ENCODE data around the gene UHMK1. TPM values are rescaled to one million over a fixed set of nuclear protein-coding genes. Genes with fewer than 3 reads are reported as not detected.
"Not testable (repeated sequence)": the region's sequence is repeated elsewhere in the genome, so short reads cannot be mapped to it uniquely, and the experiment has no call there.

Gene UHMK1
- 43.5 and 46.4 TPM in 2 replicates for total RNA-seq

GRCh38 chr1:162497723-162498495, at the start of gene UHMK1:
TSS of gene UHMK1 (plus strand) at chr1:162497818. CDS start at chr1:162498001, 183 bp downstream.
- DNase-seq (ENCODE audit: low read depth in 2 of 2): peak; percentile 69 to 94

GRCh38 chr1:162454361-162454760, 43.3 kb upstream of the UHMK1 start:
- not testable (repeated sequence) for DNase-seq (ENCODE audit: low read depth in 2 of 2)

- no peak for DNase-seq (ENCODE audit: low read depth in 2 of 2)
These were observed 41.3 kb upstream of the UHMK1 start for GRCh38 chr1:162456323-162456722.

GRCh38 chr1:162458236-162458635, 39.4 kb upstream of the UHMK1 start:
- DNase-seq (ENCODE audit: low read depth in 2 of 2): no peak

- DNase-seq (ENCODE audit: low read depth in 2 of 2): not testable (repeated sequence)
These were observed 35.2 kb upstream of the UHMK1 start for GRCh38 chr1:162462425-162462824.

- no peak for DNase-seq (ENCODE audit: low read depth in 2 of 2)
These were observed 34.6 kb upstream of the UHMK1 start for GRCh38 chr1:162463021-162463420.

GRCh38 chr1:162466797-162467196, 30.8 kb upstream of the UHMK1 start:
- DNase-seq (ENCODE audit: low read depth in 2 of 2): no peak

GRCh38 chr1:162470216-162470615, 27.4 kb upstream of the UHMK1 start:
- no peak for DNase-seq (ENCODE audit: low read depth in 2 of 2)

- DNase-seq (ENCODE audit: low read depth in 2 of 2): no peak
These were observed 26.2 kb upstream of the UHMK1 start for GRCh38 chr1:162471290-162471853.

- DNase-seq (ENCODE audit: low read depth in 2 of 2): no peak
These were observed 22.5 kb upstream of the UHMK1 start for GRCh38 chr1:162475089-162475488.

GRCh38 chr1:162475539-162476185, 22.0 kb upstream of the UHMK1 start:
- DNase-seq (ENCODE audit: low read depth in 2 of 2): no peak

GRCh38 chr1:162476620-162477019, 21.0 kb upstream of the UHMK1 start:
- DNase-seq (ENCODE audit: low read depth in 2 of 2): no peak

GRCh38 chr1:162485236-162485635, 12.4 kb upstream of the UHMK1 start:
- DNase-seq (ENCODE audit: low read depth in 2 of 2): no peak

GRCh38 chr1:162487241-162487640, 10.4 kb upstream of the UHMK1 start:
- DNase-seq (ENCODE audit: low read depth in 2 of 2): no peak

- no peak for DNase-seq (ENCODE audit: low read depth in 2 of 2)
These were observed 9.4 kb upstream of the UHMK1 start for GRCh38 chr1:162488219-162488618.

- DNase-seq (ENCODE audit: low read depth in 2 of 2): not testable (repeated sequence)
These were observed 1.9 kb upstream of the UHMK1 start for GRCh38 chr1:162495531-162496233.

- no peak for DNase-seq (ENCODE audit: low read depth in 2 of 2)
These were observed 405 bp upstream of the UHMK1 start for GRCh38 chr1:162497104-162497722.

GRCh38 chr1:162498496-162498810, 835 bp downstream of the UHMK1 start:
- peak in 1 of 2 donors; percentile 41 for DNase-seq (ENCODE audit: low read depth in 2 of 2)

GRCh38 chr1:162500805-162501204, 3.2 kb downstream of the UHMK1 start:
- no peak for DNase-seq (ENCODE audit: low read depth in 2 of 2)

GRCh38 chr1:162502077-162502476, 4.5 kb downstream of the UHMK1 start:
- no peak for DNase-seq (ENCODE audit: low read depth in 2 of 2)

GRCh38 chr1:162502928-162503327, 5.3 kb downstream of the UHMK1 start:
- no peak for DNase-seq (ENCODE audit: low read depth in 2 of 2)

- DNase-seq (ENCODE audit: low read depth in 2 of 2): no peak
These were observed 29.7 kb downstream of the UHMK1 start for GRCh38 chr1:162527314-162527713.
